HG03571 (cell line): ENCODE measurements around the gene CKS1B.

Source experiments
- ATAC-seq: cut with Tn5 transposase; IDR thresholded peaks from one replicate; pipeline ENCODE4 v1.9.1; 2021; ENCODE audit not compliant: unreplicated experiment

Gene CKS1B

GRCh38 chr1:155012026-155012546 is 37.6 kb downstream of the CKS1B start:
- no peak for ATAC-seq

- no peak for ATAC-seq
Measured at GRCh38 chr1:155012776-155013602, 38.5 kb downstream of the CKS1B start.

- no peak for ATAC-seq
Measured at GRCh38 chr1:155013632-155014031, 39.2 kb downstream of the CKS1B start.

- no peak for ATAC-seq
Measured at GRCh38 chr1:155014709-155015508, 40.4 kb downstream of the CKS1B start.

GRCh38 chr1:155015527-155016230 is 41.2 kb downstream of the CKS1B start:
- ATAC-seq, result no peak

GRCh38 chr1:155016231-155016831 is 41.9 kb downstream of the CKS1B start:
- no peak for ATAC-seq

- ATAC-seq, result peak; percentile 67
Measured at GRCh38 chr1:155017041-155017945, 42.8 kb downstream of the CKS1B start.

GRCh38 chr1:155017946-155018316 is 43.5 kb downstream of the CKS1B start:
- ATAC-seq, result no peak

GRCh38 chr1:155018617-155019348 is 44.3 kb downstream of the CKS1B start:
- ATAC-seq, result no peak

GRCh38 chr1:155019377-155020245 is 45.1 kb downstream of the CKS1B start:
- ATAC-seq, result no peak

- ATAC-seq, result no peak
Measured at GRCh38 chr1:155022136-155022926, 47.9 kb downstream of the CKS1B start.

GRCh38 chr1:155022927-155023236 is 48.4 kb downstream of the CKS1B start:
- no peak for ATAC-seq

- ATAC-seq, result no peak
Measured at GRCh38 chr1:155023627-155024026, 49.1 kb downstream of the CKS1B start.

GRCh38 chr1:155024315-155024714 is 49.8 kb downstream of the CKS1B start:
- no peak for ATAC-seq

- no peak for ATAC-seq
Measured at GRCh38 chr1:155026154-155026553, 51.7 kb downstream of the CKS1B start.

GRCh38 chr1:155026588-155026987 is 52.1 kb downstream of the CKS1B start:
- ATAC-seq, result no peak
